ENCODE results near the gene TMEM184B.

GRCh38 chr22:38291201-38291777 lies 18.5 kb upstream of the TMEM184B start:
- TF ChIP-seq CTCF (IDR thresholded peaks at IDR 0.05) (no peak), POLR2A (IDR thresholded peaks at IDR 0.05) (no peak)
